HG03280 (cell line): Measurements from ENCODE around the gene ATAD3C.
A peak's percentile ranks its signal among the peaks of the same experiment; 100 is the strongest.
"Not testable (repeated sequence)": the region's sequence is repeated elsewhere in the genome, so short reads cannot be mapped to it uniquely, and the experiment has no call there.

Experiments
- ATAC-seq: cut with Tn5 transposase; IDR thresholded peaks from one replicate; pipeline ENCODE4 v1.9.1; 2021; ENCODE audit warnings: mild to moderate bottlenecking, moderate library complexity; ENCODE audit not compliant: unreplicated experiment

The ATAD3C gene

DNA sequence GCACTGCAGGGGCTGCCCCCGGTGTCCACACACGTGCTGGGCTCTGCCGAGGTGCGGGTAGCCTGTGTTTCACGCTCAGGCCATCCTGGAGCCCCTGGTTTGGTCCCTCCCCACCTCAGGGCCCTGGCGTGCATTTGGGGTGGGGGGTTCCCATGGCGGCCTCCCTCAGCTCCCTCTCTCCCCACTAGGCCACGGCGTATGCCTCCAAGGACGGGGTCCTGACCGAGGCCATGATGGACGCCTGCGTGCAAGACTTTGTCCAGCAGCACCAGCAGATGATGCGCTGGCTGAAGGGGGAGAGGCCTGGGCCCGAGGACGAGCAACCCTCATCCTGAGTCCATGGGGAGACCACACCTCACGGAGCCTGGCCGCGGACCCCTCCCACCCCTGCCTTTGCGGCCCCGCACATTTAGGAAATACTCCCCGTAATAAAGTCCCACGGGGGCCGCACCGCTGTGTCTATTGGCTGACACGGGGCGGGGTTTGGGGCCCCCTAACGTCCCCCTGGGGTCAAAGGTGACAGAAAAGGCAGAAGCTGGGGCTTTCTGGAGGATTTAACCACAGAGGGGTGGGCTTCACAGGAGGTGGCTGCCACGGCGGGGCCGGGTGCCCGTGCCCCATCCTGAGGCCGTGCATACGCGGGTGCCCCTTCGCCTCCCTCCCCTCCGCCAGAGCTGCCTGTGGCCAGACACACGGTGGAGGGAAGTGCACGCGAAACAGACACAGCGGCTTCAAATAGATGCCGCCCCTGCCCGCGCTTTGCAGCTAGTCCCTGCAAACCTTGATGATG lies 18.9 kb downstream of the ATAD3C start:
- ATAC-seq, result not testable (repeated sequence)

GRCh38 chr1:1470626-1471388 lies 21.3 kb downstream of the ATAD3C start:
- no peak for ATAC-seq

DNA sequence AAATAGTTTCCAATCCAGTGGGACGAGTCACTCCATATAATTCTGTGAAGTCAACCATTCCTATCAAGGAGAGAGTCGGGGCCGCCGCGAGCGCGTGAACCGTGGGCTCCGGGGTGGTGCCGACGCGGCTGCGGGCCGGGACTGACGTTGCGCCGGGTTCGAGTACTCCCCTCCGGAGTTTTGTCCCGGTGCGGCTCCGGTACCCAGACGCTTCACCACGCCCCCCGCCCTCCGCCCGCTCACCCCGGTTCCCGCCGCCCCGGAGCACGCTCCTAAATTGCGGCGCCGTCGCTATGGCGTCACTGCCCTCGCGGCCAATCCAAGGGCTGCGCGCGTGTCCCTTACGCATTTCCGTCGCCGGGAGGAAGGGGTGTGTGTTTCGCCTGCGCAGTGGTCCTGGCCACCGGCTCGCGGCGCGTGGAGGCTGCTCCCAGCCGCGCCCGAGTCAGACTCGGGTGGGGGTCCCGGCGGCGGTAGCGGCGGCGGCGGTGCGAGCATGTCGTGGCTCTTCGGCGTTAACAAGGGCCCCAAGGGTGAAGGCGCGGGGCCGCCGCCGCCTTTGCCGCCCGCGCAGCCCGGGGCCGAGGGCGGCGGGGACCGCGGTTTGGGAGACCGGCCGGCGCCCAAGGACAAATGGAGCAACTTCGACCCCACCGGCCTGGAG lies 22.0 kb downstream of the ATAD3C start, which contains the start of gene ATAD3B:
Gene ATAD3B, plus strand, starts transcription at position 377 of the 664 bp plus-strand sequence. Its CDS starts 120 bp downstream, at position 497.
- ATAC-seq, result peak; percentile 93

DNA sequence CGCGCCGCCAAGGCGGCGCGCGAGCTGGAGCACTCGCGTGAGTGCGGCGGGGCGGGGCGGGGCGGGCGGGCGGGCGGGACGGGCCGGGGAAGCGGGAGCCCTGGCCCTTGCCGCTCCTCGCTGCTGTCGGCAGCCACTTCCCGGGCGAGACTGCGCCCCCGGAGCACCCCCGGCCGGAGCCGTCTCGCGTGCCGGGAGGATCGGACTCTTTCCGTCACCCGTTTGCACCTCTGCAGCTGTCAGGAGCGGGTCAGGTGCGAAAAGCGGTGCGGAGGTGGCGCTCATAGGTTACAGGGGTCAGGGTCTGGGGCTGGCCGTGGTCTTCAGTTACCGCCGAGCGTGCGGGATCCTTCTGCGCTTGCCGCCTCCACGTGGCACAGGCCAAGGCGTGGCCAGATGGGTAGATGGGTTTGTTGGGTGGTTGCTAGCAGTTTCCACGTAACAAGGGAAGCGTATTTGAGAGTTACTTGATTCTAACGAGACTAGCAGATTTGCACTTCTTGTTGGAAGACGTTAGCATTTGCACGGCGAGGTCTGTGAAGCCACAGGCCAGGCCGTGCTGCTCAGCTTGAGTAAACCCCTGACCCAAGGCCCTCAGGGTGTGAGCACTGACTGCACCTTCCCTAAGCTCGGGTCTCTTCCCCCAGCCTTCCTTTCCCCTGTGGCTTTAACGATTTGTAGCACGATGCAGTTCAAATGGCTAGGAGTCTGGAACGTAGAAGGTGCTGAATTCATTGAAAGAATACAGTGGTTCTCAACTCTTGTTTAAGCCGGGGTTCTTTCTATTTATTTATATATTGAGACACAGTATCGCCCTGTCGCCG lies 22.8 kb downstream of the ATAD3C start:
- peak; percentile 24 for ATAC-seq

DNA sequence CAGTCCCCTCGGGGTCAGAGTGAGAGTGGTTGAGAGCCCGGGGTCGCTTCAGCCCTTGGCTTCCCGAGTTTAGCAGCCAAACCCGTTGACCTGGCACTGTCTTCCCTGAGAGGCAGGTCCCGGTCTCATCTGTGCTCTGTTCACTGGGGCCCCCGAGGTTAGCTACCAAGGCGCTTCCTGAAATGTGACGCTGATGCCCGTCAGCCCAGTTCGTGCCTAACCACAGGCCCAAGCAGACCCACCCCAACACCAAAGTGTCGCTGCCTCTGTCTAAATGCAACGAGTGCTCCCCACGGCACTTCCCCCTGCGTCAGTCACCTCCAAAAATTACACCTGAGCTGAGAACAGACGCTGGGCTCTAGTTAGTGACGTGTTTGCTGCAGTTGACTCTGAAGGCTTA lies 26.5 kb downstream of the ATAD3C start:
- not testable (repeated sequence) for ATAC-seq

- no peak for ATAC-seq
Observed at GRCh38 chr1:1477206-1477605, 27.7 kb downstream of the ATAD3C start.

DNA sequence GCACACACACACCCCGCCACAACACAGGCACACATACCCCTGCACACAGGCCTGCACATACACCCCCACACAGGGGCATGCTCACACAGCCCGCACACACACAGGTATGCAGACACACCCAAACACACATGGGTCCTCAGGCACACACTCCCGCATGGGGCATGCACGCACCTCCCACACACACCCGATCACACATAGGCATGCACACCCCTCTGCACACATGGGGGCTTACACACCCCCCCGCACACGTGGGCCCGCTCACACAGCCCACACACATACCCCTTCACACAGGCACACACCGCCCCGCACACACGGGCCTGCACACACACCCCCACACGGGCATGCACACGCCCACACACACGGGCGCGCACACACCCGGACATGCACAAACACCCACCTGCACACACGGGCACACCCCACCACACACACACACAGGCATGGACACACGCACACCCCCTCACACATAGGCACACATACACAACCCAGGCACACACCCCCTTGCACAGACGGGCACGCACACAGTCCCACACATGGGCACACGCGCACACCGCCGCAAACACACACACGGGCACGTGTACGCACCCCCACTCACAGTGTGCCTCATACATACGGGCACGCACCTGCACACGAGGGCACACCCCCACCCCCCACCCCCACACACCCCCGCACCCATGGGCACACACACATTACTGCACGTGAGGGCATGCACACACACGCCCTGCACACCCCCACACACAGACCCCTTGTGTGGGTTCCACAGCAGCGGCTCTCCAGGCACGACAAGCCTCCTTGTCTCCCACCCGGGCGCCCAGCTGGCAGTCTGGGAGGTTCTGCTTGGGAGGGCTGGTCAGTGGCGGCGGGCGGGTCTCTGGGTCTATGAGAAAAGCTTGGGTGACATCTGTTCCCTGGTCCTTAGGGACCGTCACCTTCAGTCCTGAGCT lies 30.3 kb downstream of the ATAD3C start:
- no peak for ATAC-seq

- not testable (repeated sequence) for ATAC-seq
Observed at GRCh38 chr1:1480488-1480867, 31.0 kb downstream of the ATAD3C start.

DNA sequence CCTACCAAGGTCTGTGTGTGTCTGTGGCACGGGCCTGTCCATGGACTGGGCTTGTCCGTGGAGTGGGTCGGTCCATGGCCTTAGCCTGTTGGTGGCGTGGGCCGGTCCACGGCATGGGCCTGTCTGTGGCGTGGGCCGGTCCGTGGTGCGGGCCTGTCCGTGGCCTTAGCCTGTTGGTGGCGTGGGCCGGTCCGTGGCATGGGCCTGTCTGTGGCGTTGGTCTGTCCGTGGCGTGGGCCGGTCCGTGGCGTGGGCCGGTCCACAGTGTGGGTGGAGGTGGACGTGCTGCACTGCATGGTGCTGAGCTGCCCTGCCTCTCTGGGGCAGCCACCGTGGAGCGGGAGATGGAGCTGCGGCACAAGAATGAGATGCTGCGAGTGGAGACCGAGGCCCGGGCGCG lies 32.3 kb downstream of the ATAD3C start:
- ATAC-seq, result not testable (repeated sequence)

DNA sequence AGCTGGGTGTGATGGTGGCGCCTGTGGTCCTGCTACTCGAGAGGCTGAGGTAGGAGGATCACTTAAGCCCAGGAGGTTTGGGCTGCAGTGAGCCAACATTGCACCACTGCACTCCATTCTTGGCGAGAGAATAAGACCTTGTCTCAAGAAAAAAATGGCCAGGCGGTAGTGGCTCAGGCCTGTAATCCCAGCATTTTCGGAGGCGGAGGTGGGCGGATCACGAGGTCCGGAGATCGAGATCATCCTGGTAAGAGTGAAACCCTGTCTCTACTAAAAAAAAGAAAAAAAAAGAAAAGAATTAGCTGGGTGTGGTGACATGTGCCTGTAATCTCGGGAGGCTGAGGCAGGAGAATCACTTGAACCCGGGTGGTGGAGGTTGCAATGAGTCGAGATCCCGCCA lies 33.4 kb downstream of the ATAD3C start:
- no peak for ATAC-seq

DNA sequence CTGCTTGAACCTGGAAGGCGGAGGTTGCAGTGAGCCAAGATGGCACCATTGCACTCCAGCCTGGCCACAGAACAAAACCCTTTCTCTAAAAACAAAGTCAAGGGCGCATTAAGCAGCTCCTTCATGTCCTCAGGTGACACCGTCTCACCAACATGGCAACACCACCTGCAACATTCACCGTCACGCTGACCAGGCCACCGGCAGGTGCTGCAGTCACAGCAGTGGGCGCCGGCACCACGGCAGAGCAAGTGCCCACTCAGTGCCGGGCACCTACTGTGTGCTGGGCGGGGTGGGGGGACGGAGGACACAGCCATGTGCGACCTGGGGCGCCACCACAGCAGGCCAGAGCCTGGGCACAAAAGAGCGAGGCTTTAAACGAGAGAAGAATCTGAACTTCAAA lies 34.2 kb downstream of the ATAD3C start:
- no peak for ATAC-seq

GRCh38 chr1:1484976-1485750 lies 35.7 kb downstream of the ATAD3C start:
- not testable (repeated sequence) for ATAC-seq

DNA sequence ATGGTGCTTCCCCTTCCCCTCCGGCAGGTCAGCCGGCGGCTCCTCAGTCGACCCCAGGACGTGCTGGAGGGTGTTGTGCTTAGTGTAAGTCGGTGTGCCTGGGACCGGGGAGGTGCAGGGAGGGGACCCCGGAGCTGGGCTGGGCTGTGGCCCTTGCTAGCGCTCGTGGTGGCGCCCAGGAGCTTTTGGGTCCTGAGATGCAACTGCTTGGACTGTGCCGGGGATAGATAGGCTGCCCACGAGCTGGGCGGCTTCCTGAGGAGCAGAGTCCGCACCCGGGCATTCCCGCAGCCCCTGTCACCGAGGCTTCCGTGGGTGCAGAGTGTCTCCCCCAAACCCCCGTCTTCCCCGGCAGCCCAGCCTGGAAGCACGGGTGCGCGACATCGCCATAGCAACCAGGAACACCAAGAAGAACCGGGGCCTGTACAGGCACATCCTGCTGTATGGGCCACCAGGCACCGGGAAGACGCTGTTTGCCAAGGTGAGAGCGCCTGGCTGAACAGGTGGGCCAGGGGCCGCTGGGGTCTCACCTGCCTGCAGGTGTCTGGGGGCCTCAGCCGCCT lies 36.3 kb downstream of the ATAD3C start:
- ATAC-seq, result not testable (repeated sequence)

- no peak for ATAC-seq
Observed at GRCh38 chr1:1487701-1488100, 38.2 kb downstream of the ATAD3C start.

- ATAC-seq, result no peak
Observed at GRCh38 chr1:1489231-1489630, 39.7 kb downstream of the ATAD3C start.

- ATAC-seq, result no peak
Observed at GRCh38 chr1:1489861-1490260, 40.4 kb downstream of the ATAD3C start.

DNA sequence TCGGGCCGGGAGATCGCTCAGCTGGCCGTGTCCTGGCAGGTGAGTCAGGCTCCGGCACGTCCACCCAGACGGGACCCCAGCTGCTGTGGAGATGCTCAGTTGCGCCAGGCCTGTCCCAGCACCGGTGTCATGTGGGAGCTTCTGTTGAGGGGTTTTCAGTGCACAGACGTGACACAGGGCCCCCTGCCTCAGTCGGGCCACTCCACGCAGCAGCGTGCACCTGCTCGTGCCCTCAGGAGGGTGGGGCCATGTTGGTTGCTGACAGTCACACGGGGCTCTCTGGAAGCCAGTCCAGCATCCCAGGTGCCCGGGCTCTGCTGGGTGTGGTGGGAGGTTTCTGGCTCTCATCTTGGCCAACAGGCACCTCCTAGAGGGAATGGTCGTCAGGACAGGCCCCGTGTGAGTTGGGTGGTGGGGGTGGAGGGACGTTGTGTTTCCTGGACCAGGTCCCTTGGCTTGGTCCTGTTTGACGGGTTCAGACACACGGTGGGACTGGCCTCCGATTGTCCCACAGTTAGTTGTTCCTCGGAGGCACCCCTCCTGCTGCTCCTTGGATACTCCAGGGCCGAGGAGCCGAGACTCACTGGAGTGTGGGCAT lies 41.2 kb downstream of the ATAD3C start:
- ATAC-seq, result no peak

DNA sequence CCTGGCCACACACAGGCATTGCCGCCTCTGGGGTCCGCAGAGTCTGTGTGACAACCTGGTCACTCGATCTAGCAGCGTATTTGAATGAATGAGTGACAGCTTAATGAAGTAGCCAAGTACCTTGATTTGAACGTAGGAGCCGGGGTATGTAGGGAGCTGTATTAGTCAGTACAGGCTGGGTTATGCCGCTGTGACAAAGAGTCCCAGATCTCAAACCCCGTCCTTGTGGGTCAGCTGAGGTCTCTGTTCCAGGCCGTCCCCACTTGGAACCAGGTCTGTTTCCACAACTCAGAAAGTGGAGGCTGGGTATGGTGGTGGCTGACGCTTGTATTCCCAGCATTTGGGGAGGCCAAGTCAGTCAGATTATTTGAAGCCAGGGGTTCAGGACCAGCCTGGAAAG lies 42.1 kb downstream of the ATAD3C start:
- no peak for ATAC-seq
